GM19035 (cell line): Measurements from ENCODE around the gene PIK3CG.

Experiments used
- ATAC-seq: cut with Tn5 transposase; IDR thresholded peaks from one replicate; pipeline ENCODE4 v1.9.1; 2021; ENCODE audit not compliant: unreplicated experiment

Gene PIK3CG

DNA sequence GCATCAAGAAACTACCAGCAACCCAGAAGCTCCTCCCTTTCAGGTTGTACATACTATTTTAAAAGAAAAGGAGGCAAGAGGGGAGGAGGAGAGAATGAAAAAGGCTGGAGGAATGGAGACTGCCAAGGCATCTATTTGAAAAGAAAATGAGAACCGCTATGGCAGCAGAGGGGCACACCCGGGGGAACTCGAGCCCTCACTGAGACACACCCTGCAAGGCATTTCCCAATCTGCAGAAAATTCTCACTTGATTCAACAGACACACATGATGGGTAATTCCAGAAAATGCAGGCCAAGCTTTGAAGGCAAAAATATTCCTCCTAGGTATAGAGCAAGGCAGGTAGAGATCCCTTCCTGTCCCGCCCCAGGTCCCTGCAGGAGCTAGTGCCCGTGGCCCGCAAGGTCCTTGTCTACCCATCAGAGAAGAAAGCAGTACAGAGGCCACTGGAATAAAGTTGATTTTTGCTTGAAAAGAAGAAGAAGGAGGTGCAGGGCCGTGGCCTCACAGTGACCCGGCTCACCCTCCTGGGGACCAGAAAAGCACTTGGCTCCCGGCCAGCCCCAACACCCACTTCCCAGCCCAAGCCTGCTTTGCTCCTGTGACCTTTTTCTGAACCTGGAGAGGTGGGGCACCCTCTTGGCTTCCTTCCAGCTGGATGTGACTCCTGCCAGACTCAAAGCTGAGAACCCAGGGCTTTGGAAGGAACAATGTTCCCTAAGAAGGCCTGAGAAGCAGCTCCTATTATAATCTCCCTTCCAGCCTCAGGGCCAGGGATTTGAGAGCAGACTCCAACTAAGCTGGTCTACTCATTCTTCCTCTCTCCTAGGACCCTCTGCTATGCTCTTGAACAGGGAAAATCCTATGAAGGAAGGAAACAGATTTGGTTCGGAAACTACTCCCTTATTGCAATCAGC lies 6.2 kb upstream of the PIK3CG start:
- no peak for ATAC-seq

DNA sequence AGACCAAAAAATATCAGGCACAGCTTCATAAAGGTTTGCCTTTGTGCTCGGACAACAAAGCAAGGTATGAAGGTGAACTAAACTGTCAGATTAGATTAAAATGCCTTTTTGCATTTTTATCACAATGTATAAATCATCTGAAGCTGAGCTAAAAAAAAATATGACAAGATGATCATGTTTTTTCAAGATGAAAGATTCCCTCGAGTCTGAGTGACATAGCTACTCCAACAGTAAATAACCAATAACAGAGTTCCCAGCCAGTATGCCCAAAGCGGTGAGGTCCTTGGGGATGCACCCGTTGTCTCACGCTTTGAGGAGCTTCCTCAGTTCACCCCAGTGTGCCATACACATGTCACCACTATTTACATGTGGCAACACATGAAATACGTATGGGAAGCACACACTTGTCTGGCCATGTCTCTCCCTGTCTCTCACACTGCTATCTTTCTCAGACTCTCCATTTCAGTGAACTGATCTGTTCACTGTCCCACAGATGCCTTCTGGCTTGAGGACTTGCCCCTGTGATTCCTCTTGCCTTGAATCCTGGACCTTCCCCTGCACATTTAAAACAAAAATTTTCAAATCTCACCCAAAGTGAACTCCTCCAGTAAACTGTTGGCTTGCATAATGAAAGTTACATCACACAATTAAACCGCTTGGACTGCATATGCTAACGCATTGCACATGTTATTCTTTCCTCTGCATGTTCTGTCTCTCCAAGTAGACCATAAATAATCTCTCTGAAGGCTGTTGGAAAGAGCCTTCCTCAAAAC lies 2.6 kb upstream of the PIK3CG start:
- no peak for ATAC-seq

DNA sequence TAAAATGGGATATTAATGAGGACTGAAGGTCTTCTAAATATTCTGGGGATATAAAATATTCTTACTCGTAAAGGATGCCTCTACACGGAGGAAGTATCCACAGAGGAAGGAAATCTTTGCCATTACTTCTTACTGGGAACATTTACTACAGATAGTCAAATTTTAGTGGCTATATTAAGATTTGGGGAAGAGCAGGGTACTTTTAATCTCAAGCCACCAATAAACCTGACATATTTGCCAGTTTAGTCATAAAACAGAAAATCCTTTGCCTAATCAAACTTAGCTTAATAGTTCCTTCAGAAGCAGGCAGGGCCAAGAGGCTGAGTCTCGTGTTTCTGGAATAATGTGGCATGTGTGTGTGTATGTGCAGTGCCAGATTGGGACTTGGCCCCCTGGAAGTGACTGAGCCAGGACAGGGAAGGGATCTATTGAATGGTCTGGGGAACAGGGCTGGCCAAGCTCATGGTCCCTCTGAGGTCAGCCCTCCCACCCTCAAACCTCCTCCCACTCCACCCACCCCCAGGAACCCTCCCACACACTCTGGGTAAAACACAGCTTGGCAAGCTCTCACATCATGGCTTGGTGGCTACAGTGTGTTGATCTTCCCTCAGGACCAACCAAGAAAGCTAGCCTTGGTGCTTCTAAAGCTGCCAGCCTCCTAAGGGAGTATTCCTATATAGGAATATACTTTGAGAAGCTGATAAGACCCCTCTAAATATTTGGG lies 1.6 kb upstream of the PIK3CG start:
- no peak for ATAC-seq

DNA sequence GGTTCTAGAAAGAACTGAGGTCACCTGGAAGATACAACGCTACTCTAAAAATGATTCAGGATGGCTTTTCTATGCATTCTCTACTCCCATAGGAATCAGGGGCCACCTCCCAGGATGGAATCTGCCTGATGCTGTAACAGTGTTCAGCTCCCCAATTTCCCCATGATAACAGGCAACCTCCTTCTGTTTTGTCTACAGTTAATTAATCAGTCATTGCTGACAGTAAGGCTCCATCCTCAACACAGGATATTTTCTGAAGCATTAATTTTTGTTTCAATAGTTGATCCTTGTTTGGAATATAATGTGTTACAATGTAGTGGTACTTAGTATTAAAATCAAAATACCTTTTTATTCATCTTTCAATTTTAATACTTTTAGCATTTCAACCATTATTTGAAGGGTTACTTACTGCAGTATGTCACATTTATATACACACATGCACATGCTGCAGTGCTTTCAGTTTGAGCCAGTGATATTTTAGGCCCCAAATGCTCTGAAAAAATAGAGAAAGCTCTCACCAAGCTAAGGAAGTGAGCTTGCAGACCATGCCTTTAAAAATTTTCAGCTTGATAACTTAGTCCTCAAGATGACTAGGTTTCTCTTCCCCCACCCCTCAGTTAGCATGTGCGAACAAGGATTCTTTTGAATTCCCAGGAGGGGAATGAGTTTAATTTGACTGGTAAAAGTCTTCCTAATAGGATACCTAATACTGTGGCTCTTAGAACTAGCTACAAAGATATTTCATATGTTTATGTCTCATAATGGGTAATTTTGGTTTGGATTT lies 592 bp upstream of the PIK3CG start:
- ATAC-seq, result peak; percentile 46

DNA sequence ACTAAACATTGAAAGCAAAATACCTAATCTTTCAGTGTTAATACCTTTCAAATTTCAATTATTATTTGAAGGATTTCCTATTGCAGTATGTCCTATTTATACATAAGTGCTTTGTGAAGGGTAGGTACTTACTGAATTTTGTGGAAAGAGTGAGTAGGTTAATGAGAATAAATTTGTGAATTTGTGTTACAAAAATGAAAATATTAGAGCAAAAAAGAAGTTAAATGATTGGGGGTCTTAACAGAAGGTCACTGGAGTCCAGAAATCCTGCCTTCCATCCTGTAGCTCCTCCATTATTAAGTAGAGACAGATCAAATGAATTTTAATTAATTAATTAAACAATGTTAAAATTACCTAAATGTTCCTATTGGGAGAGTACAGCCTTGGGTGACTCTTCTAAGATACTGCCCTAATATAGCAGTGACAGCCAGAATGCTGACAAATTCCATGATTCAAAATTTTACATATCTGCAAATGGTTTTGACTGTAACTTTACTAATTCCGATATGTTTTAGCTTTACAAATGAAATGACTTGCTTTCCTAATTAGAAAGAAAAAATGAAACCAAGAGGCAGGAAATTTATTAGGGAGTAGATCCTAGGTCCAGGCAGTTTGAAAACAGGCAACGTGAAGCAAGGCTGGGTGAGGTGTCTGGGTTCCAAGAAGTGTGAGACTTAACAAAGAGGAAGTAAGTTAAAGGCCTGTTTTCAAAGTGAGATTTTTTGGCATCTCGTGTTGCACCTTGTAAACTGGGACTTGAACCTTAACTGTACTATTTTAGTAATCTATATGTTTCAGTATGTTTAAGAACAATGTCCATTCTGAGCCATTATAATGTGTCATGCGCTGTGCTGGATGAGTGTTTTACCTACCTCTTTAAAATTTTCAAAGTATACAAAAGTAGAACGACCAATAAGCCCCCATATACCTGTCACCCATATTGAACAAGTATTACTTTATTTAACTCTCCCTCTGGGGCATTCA lies 1.5 kb downstream of the PIK3CG start:
- peak; percentile 31 for ATAC-seq

DNA sequence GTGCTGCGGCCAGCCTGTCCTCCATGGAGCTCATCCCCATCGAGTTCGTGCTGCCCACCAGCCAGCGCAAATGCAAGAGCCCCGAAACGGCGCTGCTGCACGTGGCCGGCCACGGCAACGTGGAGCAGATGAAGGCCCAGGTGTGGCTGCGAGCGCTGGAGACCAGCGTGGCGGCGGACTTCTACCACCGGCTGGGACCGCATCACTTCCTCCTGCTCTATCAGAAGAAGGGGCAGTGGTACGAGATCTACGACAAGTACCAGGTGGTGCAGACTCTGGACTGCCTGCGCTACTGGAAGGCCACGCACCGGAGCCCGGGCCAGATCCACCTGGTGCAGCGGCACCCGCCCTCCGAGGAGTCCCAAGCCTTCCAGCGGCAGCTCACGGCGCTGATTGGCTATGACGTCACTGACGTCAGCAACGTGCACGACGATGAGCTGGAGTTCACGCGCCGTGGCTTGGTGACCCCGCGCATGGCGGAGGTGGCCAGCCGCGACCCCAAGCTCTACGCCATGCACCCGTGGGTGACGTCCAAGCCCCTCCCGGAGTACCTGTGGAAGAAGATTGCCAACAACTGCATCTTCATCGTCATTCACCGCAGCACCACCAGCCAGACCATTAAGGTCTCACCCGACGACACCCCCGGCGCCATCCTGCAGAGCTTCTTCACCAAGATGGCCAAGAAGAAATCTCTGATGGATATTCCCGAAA lies 2.7 kb downstream of the PIK3CG start:
- ATAC-seq, result no peak

DNA sequence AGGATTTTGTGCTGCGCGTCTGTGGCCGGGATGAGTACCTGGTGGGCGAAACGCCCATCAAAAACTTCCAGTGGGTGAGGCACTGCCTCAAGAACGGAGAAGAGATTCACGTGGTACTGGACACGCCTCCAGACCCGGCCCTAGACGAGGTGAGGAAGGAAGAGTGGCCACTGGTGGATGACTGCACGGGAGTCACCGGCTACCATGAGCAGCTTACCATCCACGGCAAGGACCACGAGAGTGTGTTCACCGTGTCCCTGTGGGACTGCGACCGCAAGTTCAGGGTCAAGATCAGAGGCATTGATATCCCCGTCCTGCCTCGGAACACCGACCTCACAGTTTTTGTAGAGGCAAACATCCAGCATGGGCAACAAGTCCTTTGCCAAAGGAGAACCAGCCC lies 3.3 kb downstream of the PIK3CG start:
- no peak for ATAC-seq

DNA sequence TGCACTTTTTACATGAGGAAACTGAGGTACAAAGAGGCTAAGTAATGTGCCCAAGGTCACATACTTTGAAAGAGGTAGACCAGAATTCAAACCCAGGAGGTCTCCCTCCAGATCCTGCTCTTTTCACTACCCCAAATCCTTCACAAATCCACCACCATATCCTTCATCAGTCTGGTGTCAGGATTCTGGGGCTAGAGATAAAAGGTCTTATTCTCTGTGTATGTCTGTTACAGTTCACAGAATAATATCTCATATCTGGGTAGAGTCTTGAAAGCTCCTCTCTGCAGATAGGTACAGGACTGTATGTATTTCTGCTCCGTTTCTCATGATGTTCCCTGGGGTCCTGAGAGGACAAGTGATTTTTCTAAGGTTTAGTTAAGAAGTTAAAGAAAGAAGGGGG lies 4.9 kb downstream of the PIK3CG start:
- no peak for ATAC-seq

DNA sequence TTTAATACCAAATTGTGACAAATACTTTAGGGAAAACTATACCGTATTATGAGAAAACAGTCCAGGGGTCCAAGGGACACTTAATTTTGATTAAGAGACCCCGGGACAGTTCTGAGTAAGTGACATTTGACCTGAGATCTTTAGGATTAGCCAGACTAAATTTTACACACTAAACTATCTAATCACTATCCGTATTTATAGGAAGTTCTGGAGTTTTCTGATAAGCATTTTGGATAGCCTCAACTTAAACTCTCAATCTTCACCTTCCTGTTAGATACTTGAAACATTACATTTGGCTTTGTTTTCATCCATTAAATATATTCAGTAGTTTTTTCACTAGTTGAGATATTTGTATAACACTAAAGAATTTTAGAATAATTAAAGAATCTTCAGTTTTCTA lies 5.4 kb downstream of the PIK3CG start:
- no peak for ATAC-seq

DNA sequence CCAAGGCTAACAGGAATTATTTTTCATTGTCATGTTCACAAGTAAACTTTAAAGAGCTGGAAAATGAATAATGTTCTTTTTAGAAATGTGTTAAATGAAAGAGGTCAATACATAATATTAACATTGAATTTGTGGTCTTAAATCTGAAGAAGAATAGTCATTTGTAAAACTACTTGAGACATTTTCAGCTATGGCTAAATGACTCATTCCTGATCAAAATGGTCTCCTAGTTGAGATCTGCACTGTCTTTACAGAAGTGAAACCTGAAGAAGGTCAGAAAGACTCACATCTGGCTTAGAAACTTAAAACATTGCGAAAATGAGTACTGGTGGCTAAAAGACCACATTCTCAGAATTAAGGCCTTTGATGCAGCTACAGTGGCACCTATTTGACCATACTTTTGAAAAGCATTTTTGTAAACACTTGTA lies 5.9 kb downstream of the PIK3CG start:
- peak; percentile 91 for ATAC-seq

DNA sequence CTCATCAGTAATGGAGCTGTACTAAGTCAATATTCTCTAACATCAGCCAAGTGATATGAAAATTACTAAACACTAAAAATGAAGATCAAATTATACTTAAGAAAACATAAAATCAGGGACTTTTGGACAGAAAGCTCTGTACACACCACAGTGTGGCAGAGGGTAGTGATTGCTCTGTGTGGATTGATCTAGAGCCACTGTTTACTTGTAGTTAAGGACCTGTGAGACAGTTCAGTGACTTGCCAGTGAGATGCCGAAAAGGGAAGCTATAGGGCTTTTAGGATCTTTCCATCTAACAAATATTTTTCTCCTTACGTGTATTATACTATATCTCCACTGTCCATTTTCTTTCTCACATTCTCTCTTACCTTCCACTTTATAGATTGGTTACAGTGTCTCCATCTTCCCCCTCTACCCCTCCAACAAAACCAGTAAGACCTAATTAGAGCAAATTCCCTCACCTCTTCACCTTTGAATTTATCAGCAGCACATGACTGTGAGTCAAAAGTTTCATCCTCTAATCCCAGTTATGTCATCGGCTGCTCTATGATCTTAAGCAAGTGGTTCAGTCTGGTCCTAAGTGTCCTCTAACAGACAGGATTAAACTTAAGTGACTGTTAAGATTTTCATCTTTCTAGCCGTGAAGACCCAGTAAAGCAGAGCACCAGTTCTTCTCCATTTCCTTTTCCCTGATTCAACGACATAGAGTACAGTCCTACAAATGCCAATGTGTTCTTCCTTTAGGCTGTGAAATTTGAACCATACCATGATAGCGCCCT lies 6.9 kb downstream of the PIK3CG start:
- no peak for ATAC-seq

DNA sequence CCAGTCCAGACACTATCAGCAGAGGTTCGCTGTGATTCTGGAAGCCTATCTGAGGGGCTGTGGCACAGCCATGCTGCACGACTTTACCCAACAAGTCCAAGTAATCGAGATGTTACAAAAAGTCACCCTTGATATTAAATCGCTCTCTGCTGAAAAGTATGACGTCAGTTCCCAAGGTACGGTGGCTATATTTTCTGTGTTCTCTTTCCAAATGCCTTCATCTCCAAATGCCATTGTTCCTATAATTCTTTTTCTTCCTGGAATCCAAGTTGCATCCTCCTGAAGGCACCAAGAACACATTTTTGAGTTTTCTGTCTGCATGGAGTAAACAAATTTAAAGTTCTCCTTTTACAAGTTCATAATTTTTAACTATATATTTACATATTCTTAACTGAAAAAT lies 7.7 kb downstream of the PIK3CG start:
- ATAC-seq, result no peak

DNA sequence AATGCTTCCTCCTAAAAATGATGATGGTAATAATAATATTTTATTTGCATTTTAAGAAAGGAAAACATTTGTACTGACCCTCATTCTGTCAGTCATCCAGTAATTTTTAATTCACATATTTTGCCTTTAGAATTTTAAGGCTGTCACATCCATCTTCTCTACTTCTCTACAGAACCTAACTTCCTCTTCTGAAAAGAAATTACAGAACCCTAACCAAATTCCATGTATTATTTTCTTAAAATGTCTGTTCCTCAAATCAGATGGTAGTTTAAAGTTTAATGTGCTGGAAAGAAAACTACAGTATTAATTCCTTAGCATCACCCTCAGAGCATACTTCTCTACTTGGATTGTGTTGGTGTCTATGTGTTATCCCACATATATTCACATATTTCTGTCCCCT lies 9.0 kb downstream of the PIK3CG start:
- no peak for ATAC-seq

DNA sequence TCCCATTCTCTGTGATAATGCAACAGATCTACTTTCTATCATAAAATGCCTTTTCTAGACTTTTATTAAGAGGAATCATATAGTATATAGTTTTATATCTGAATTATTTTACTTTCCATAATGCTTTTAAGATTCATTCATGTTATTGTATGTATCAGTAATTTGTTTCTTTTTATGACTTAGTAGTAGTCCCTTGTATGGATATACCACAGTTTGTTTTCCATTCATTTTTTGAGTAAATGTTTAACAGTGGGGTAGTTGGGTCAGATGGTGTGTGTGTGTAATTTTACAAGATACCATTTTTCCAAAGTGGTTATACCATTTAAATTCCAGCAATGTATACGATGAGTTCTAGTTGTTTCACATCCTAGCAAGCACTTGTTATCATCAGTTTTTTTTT lies 10.4 kb downstream of the PIK3CG start:
- no peak for ATAC-seq

DNA sequence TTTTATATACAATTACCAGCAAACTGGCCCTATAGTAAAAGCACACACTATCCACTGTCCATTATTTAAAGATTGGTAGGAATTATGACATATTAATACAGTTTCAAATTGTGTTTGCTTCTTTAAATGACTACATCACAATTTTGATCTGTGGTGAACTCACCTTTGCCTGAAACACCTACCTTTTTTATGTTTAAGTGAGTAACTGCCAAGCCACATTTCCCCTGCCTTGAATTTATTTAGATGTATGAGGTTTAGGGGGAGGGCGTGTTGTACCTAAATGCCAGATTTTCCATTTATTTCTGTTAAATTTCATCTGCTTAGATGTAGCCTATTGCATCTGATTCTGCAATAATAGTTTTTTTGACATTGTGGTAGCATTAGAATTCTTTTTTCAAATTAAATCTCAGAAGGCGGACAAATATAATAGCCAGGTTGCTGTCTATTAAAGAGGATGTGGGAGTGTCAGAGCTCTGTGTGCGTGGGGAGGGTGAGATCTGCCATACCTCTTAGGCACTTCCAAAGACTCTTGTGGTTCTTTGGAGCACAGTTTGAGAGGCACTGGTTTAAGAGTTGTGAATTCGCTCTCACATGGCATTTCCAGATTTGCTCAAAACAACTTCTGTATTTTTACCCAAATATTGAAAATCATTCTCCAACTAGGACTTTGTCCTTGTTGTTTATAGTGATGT lies 13.8 kb downstream of the PIK3CG start:
- ATAC-seq, result no peak

DNA sequence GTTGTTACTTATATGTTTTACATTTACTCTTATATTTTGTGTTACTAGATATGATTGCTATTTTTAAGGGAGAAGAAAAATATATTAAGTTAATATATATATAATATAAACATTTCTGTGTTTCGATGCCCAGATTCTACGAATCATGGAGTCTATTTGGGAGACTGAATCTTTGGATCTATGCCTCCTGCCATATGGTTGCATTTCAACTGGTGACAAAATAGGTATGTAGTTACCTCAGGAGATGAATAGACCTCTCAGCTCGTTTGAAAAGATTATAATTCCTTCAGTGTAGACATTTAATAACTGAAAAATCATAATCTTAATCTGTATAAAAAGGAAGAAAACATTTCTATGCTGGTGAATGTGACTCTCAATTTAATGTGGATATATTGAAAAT lies 16.9 kb downstream of the PIK3CG start:
- ATAC-seq, result no peak

DNA sequence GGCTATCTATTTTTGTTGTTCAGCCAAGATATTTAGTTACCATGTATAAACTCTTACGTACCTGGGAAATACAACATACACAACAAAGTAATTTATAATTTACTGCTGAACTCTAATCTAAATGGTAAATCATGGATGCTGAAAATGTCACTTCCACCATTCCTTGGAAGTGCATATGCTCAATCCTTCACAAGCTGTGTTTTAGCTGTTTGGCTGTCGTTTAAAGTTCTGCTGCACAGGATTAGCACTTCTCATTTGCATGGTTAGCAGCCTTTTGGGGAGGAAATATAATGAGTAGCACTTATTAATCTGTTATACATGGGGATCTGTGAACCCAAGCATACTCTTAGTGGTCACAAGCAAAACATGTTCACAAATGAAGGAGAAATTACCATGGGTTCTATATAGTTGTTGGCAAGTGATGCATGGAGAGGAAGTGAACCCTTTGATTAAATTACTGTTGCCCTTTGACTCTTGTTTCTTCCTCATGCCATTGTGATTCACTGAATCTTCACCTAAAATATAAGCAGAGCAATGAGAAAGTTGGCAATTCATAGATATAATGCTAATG lies 18.5 kb downstream of the PIK3CG start:
- ATAC-seq, result no peak
